IMR-90 (cell line): Measurements from ENCODE around the gene GSG1. TPM values are rescaled to one million over a fixed set of nuclear protein-coding genes. Genes with fewer than 3 reads are reported as not detected.

Experiments
- ATAC-seq: fragments of 200-7000 bp; cut with Tn5 transposase; 2 replicates; pipeline ENCODE4 v1.9.1; 2020; ENCODE audit warnings: low read depth, mild to moderate bottlenecking, moderate library complexity
- BruUV-seq: library from RNA; stranded (reverse); fragments of 400-500 nt; replicated peaks from 2 replicates; lab custom pipeline; 2021; lab: Mats Ljungman, UMichigan
- CTCF ChIA-PET: fragments of 300-600 bp; formaldehyde crosslinking; extraction: SDS; loops from one replicate; lab custom pipeline; 2021; ENCODE audit warnings: antibody characterized with exemption; lab: Yijun Ruan, JAX
- POLR2A ChIA-PET: fragments of 300-600 bp; sonication (Branson Sonifier 250); formaldehyde crosslinking; loops from one replicate; lab custom pipeline; 2022; ENCODE audit warnings: antibody characterized with exemption; ENCODE audit not compliant: unreplicated experiment; lab: Charles Lee
- DNase-seq: peaks from one replicate; pipeline ENCODE4 v3.0.0; 2013
- H2AFZ ChIP-seq: replicated peaks from 2 replicates; pipeline ENCODE3; 2013; ENCODE audit warnings: low read length, mild to moderate bottlenecking; ENCODE audit not compliant: poor library complexity
- H2AK5ac ChIP-seq: 2 replicates; pipeline ENCODE4 v1.6.1; 2013; ENCODE audit warnings: low read depth, low read length, inconsistent platforms
- H2AK9ac ChIP-seq: replicated peaks from 2 replicates; pipeline ENCODE3; 2013; ENCODE audit warnings: mild to moderate bottlenecking, low read depth, low read length, moderate library complexity; ENCODE audit not compliant: poor library complexity
- H2BK120ac ChIP-seq: 2 replicates; pipeline ENCODE4 v1.6.1; 2013; ENCODE audit warnings: low read depth, low read length, inconsistent platforms
- H2BK15ac ChIP-seq: 3 replicates; pipeline ENCODE4 v1.6.1; 2013; ENCODE audit warnings: low read depth, low read length, inconsistent platforms
- H2BK20ac ChIP-seq: 2 replicates; pipeline ENCODE4 v1.6.1; 2013; ENCODE audit warnings: low read depth, mild to moderate bottlenecking, inconsistent platforms, low read length, moderate library complexity
- H2BK5ac ChIP-seq: 2 replicates; pipeline ENCODE4 v1.6.1; 2013; ENCODE audit warnings: mild to moderate bottlenecking, low read depth, low read length, inconsistent platforms; ENCODE audit not compliant: poor library complexity, severe bottlenecking
- H3K14ac ChIP-seq: replicated peaks from 2 replicates; pipeline ENCODE4 v1.6.1; 2013; ENCODE audit warnings: low read depth, low read length, inconsistent platforms
- H3K18ac ChIP-seq: 2 replicates; pipeline ENCODE4 v1.6.1; 2013; ENCODE audit warnings: low read depth, low read length, control low read depth
- H3K23ac ChIP-seq: 2 replicates; pipeline ENCODE4 v1.6.1; 2013; ENCODE audit warnings: low read depth, low read length, inconsistent platforms
- H3K27ac ChIP-seq: 2 replicates; pipeline ENCODE4 v1.5.1; 2013; ENCODE audit warnings: mild to moderate bottlenecking, control low read depth, low read length; ENCODE audit not compliant: insufficient read depth
- H3K27me3 ChIP-seq: 2 replicates; pipeline ENCODE4 v1.6.1; 2013; ENCODE audit warnings: low read length; ENCODE audit not compliant: control insufficient read depth, insufficient read depth
- H3K36me3 ChIP-seq: 2 replicates; pipeline ENCODE4 v1.6.1; 2013; ENCODE audit warnings: low read length, mixed read lengths; ENCODE audit not compliant: control insufficient read depth, insufficient read depth
- H3K4ac ChIP-seq: 2 replicates; pipeline ENCODE4 v1.6.1; 2013; ENCODE audit warnings: low read depth, low read length, inconsistent platforms
- H3K4me1 ChIP-seq: 2 replicates; pipeline ENCODE4 v1.6.1; 2013; ENCODE audit warnings: low read length, mixed read lengths; ENCODE audit not compliant: control insufficient read depth, insufficient read depth
- H3K4me2 ChIP-seq: 2 replicates; pipeline ENCODE4 v1.6.1; 2013; ENCODE audit warnings: low read depth, mild to moderate bottlenecking, control low read depth, low read length, moderate library complexity
- H3K4me3 ChIP-seq: 2 replicates; pipeline ENCODE4 v1.5.1; 2013; ENCODE audit warnings: low read depth, mild to moderate bottlenecking, control low read depth, low read length, moderate library complexity; ENCODE audit not compliant: insufficient read depth
- H3K56ac ChIP-seq: 2 replicates; pipeline ENCODE4 v1.6.1; 2013; ENCODE audit warnings: low read length, inconsistent platforms; ENCODE audit not compliant: insufficient read depth; ENCODE audit errors: extremely low read depth
- H3K79me1 ChIP-seq, 2 experiments: 2 replicates each; pipeline ENCODE4 v1.6.1; 2013; ENCODE audit warnings: low read length in 2 of 2, inconsistent platforms in 1 of 2, low read depth in 1 of 2
- H3K9ac ChIP-seq: 2 replicates; pipeline ENCODE4 v1.6.1; 2013; ENCODE audit warnings: low read depth, low read length, control low read depth
- H3K9me1 ChIP-seq: 2 replicates; pipeline ENCODE4 v1.6.1; 2013; ENCODE audit warnings: low read length, inconsistent platforms; ENCODE audit not compliant: insufficient read depth
- H3K9me3 ChIP-seq: 2 replicates; pipeline ENCODE4 v1.6.1; 2013; ENCODE audit warnings: low read length; ENCODE audit not compliant: control insufficient read depth, insufficient read depth
- H4K20me1 ChIP-seq: 2 replicates; pipeline ENCODE4 v1.6.1; 2013; ENCODE audit warnings: low read length, inconsistent platforms; ENCODE audit not compliant: insufficient read depth
- H4K5ac ChIP-seq: 2 replicates; pipeline ENCODE4 v1.6.1; 2013; ENCODE audit warnings: mild to moderate bottlenecking, low read depth, low read length, control low read depth
- H4K8ac ChIP-seq, 2 experiments: 2 replicates each; pipeline ENCODE4 v1.6.1; 2013; ENCODE audit warnings: low read depth in 2 of 2, low read length in 2 of 2, control low read depth in 1 of 2, inconsistent platforms in 1 of 2
- H4K91ac ChIP-seq: 2 replicates; pipeline ENCODE4 v1.6.1; 2013; ENCODE audit warnings: low read depth, low read length, inconsistent platforms; ENCODE audit not compliant: insufficient read depth
- BHLHE40 ChIP-seq: fragments of 150-350 bp; IDR thresholded peaks from 2 replicates; pipeline ENCODE4 v1.6.1; 2016; ENCODE audit warnings: mild to moderate bottlenecking, low read depth, low read length
- CHD1 ChIP-seq: IDR thresholded peaks from 2 replicates; pipeline ENCODE4 v1.6.1; 2012; ENCODE audit warnings: low read depth, low read length, improper control_type of control experiment
- NFE2L2 ChIP-seq: fragments of 150-350 bp; IDR thresholded peaks from 2 replicates; pipeline ENCODE4 v1.6.1; 2016; ENCODE audit warnings: low read depth, mild to moderate bottlenecking, low read length
- RAD21 ChIP-seq: IDR thresholded peaks from 2 replicates; pipeline ENCODE4 v1.6.1; 2012; ENCODE audit warnings: low read length, improper control_type of control experiment
- WGBS, 2 experiments: methylation state at CpG; one replicate each; pipeline versions ENCODE4 v1.1.5 to v1.1.7; 2013; ENCODE audit warnings: missing lambda C conversion rate in 2 of 2; ENCODE audit not compliant: insufficient read length in 1 of 2; ENCODE audit errors: extremely low coverage in 2 of 2; 5-methylcytosine and 5-hydroxymethylcytosine counted together
- dilution Hi-C: fragments of 300-500 bp; cut with HindIII; formaldehyde crosslinking; loops from one replicate; pipeline ENCODE4 v1.14.3; 2018; ENCODE audit warnings: low sequenced_read_pairs; ENCODE audit not compliant: unreplicated experiment
- in situ Hi-C: fragments of 300-500 bp; cut with MboI; formaldehyde crosslinking; loops from 3 replicates; pipeline ENCODE4 v1.14.3; 2019; ENCODE audit warnings: low sequenced_read_pairs, inconsistent platforms, mixed read lengths
- intact Hi-C: fragments of 100-400 bp; cut with micrococcal nuclease; formaldehyde crosslinking; loops from 2 replicates; pipeline ENCODE4 v1.10.0; 2022
- polyA plus RNA-seq, 3 experiments: library from polyadenylated mRNA; depleted of rRNA; stranded (reverse); fragments of >200 nt; gene quantifications; 2 replicates each; pipeline ENCODE4 v1.2.3, GENCODE V29; 2012; ENCODE audit warnings: low replicate concordance in 1 of 3
- total RNA-seq: library from RNA; depleted of rRNA; stranded (reverse); fragments of >200 nt; gene quantifications from 2 replicates; pipeline ENCODE4 v1.2.3, GENCODE V29; 2012
- TF ChIP-seq, protein P1 (sequence below): fragments of 150-350 bp; IDR thresholded peaks from 2 replicates; pipeline ENCODE4 v1.6.1; 2016; ENCODE audit warnings: low read depth, mild to moderate bottlenecking, low read length, moderate library complexity, borderline replicate concordance

The GSG1 gene
- total and polyA plus RNA-seq, 2 of the 4 experiments (the other 2 are of a cell fraction) = 1.8 to 2.9 TPM

DNA sequence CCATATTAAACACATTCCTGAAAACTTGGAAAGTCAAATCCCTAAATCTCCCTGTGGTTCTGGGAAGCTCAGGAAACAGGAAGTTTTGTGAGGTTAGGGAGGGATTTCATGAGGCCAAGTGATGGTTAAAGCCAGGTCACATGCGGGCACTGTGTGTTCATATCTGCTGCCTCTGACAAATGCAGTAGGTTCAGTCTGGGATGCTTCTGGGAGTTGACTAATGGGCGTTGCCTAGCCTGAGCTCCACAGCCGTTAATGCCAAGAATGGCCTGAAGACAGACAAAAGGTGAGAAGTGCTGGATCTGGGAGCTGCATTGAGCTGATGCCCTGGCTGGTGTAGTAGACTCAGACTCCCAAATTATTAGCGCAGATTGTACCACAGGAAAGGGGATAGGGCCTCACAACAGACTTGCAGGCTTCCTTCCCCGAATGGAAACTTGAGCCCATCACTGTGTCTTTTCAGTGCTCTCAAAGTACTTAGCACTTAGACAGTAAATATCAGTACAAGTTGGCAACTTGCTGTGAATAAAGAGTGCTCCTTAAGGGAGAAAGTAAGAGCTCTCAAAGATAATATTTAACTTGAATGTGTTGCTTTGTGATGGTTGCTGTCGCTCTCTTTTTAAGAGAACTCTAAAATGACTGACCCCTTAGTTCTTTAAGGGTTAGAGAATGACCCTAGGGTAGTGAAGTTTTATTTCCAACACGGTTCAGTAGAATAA, 17.3 kb downstream of the GSG1 start:
- POLR2A ChIA-PET = no interaction called here
- H4K5ac ChIP-seq = no peak overlapping the region
- peaks cover 3% of the 10 kb centered on the region; the same call in 1 of the 2 replicates for H3K36me3 ChIP-seq
- H2BK15ac ChIP-seq = no peak overlapping the region
- H2BK20ac ChIP-seq = no peak overlapping the region
- no peak overlapping the region for H3K4me3 ChIP-seq
- DNase-seq (no peak), ATAC-seq (no peak)
- no peak overlapping the region for H4K91ac ChIP-seq
- no peaks in the 10 kb centered on the region for H3K27me3 ChIP-seq
- dilution Hi-C loops (no loop called here), intact Hi-C loops (no loop called here), in situ Hi-C loops (no loop called here)
- CTCF ChIA-PET = no interaction called here
- H3K23ac ChIP-seq = no peak overlapping the region
- no peak overlapping the region for H2BK120ac ChIP-seq
- no peak overlapping the region for H2AK5ac ChIP-seq
- H2BK5ac ChIP-seq = no peak overlapping the region
- no peak overlapping the region for H3K4me2 ChIP-seq
- no peak overlapping the region for H3K18ac ChIP-seq
- H2AK9ac ChIP-seq = no peak overlapping the region
- TF ChIP-seq BHLHE40 = no peak
- no peak for TF ChIP-seq RAD21
- TF ChIP-seq, protein P1, sequence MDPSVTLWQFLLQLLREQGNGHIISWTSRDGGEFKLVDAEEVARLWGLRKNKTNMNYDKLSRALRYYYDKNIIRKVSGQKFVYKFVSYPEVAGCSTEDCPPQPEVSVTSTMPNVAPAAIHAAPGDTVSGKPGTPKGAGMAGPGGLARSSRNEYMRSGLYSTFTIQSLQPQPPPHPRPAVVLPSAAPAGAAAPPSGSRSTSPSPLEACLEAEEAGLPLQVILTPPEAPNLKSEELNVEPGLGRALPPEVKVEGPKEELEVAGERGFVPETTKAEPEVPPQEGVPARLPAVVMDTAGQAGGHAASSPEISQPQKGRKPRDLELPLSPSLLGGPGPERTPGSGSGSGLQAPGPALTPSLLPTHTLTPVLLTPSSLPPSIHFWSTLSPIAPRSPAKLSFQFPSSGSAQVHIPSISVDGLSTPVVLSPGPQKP = no peak
- TF ChIP-seq NFE2L2 = no peak
- no peak for TF ChIP-seq CHD1
- H3K56ac ChIP-seq = no peak overlapping the region
- no TSS peak for BruUV-seq
- no peak overlapping the region for H2AFZ ChIP-seq
- no peak overlapping the region for H3K9ac ChIP-seq
- H3K27ac ChIP-seq = no peak overlapping the region
- H3K79me1 ChIP-seq = no peaks in the 10 kb centered on the region
- H3K14ac ChIP-seq = no peak overlapping the region; the same call in 1 of the 2 replicates
- H3K4ac ChIP-seq = no peak overlapping the region
- no peaks in the 10 kb centered on the region for H4K20me1 ChIP-seq
- no peaks in the 10 kb centered on the region for H3K4me1 ChIP-seq
- no peaks in the 10 kb centered on the region for H3K9me3 ChIP-seq
- H3K9me1 ChIP-seq = no peaks in the 10 kb centered on the region; the same call in 1 of the 2 replicates
- no peak overlapping the region for H4K8ac ChIP-seq
- 74% methylated on average over 3 of the region's 7 CpGs; no CpG with 5 or more reads in 1 of the 2 experiments for WGBS, 2 experiments
